Esophagus squamous epithelium (tissue), 5 donors: ENCODE results near the gene MIEF2. TPM values are rescaled to one million over a fixed set of nuclear protein-coding genes. Genes with fewer than 3 reads are reported as not detected.
"Not testable (repeated sequence)": the region's sequence is repeated elsewhere in the genome, so short reads cannot be mapped to it uniquely, and the experiment has no call there.

Source experiments
- DNase-seq: peaks from one replicate; lab custom pipeline; 2025; lab: John Stamatoyannopoulos, UW
- H3K27ac ChIP-seq, 4 donors: fragments of 200-600 bp; sonication (generic); one replicate each; pipeline ENCODE4 v1.5.1; 2016 to 2019; ENCODE audit warnings: mild to moderate bottlenecking in 1 of 4
- H3K27me3 ChIP-seq, 4 donors: fragments of 200-600 bp; sonication (generic); 1 replicate in 3 of 4; 2 replicates in 1 of 4; pipeline versions ENCODE4 v1.5.1 to v1.6.0; 2017 to 2021; ENCODE audit warnings: antibody characterized with exemption in 1 of 4
- H3K36me3 ChIP-seq, 3 donors: fragments of 200-600 bp; sonication (generic); one replicate each; pipeline ENCODE4 v1.5.1; 2016 to 2019
- H3K4me1 ChIP-seq, 3 donors: fragments of 200-600 bp; sonication (generic); one replicate each; pipeline ENCODE4 v1.5.1; 2017 to 2019
- H3K4me3 ChIP-seq, 4 donors: fragments of 200-600 bp; sonication (generic); 1 replicate in 3 of 4; 2 replicates in 1 of 4; pipeline ENCODE4 v1.5.1; 2016 to 2019; ENCODE audit warnings: mild to moderate bottlenecking in 2 of 4, moderate library complexity in 1 of 4
- H3K9me3 ChIP-seq, 3 donors: fragments of 200-600 bp; sonication (generic); one replicate each; pipeline ENCODE4 v1.5.1; 2016 to 2019
- CTCF ChIP-seq, 6 experiments: fragments of 450-650 bp in 4 of 6; fragments of 200-600 bp in 2 of 6; sonication (generic) in 2 of 6; IDR thresholded peaks; one replicate each; pipeline ENCODE4 v1.5.1; 2016 to 2019; ENCODE audit warnings: antibody characterized with exemption in 6 of 6, mild to moderate bottlenecking in 4 of 6, moderate library complexity in 4 of 6
- POLR2A ChIP-seq, 4 donors: fragments of 450-650 bp; IDR thresholded peaks; one replicate each; pipeline ENCODE4 v1.6.1; 2017; ENCODE audit warnings: antibody characterized with exemption in 4 of 4, mild to moderate bottlenecking in 4 of 4, moderate library complexity in 3 of 4
- WGBS, 2 donors: methylation state at CpG; one replicate each; pipeline ENCODE4 v1.1.5; 2018; 5-methylcytosine and 5-hydroxymethylcytosine counted together
- intact Hi-C: fragments of 100-400 bp; cut with DNase I; formaldehyde crosslinking; loops from one replicate; pipeline ENCODE4 v1.15.0; 2022
- total RNA-seq, 4 donors: library from RNA; depleted of rRNA; stranded (reverse); fragments of >200 nt; gene quantifications; one replicate each; pipeline ENCODE4 v1.1.0, GENCODE V29; 2016
- donor health status: DM: yes; HTN: yes; CAD: no.

Gene MIEF2
- total RNA-seq, result 10 to 100 TPM in 1 of 4 donors, 1 to 10 TPM in 3; 5.5 to 16.1 (median 8.9) TPM

GRCh38 chr17:18260332-18261145 is at the start of gene MIEF2:
Gene MIEF2 (plus strand): TSS chr17:18260662. CDS start chr17:18262721, 2,059 bp downstream.
- H3K27ac ChIP-seq, result peak within 1 kb of the TSS; percentile 96 to 99 (median 97)
- no peaks in the 10 kb centered on the region for H3K9me3 ChIP-seq
- DNase-seq, result peak; percentile 67
- H3K36me3 ChIP-seq, result peaks cover 13 to 45% (median 27%) of the 10 kb centered on the region in 3 donors
- peak within 1 kb of the TSS; percentile 72 to 84 (median 80) for H3K4me3 ChIP-seq
- intact Hi-C loops, result no loop called here
- no peaks in the 10 kb centered on the region for H3K27me3 ChIP-seq
- H3K4me1 ChIP-seq, result peaks cover 44 to 59% (median 45%) of the 10 kb centered on the region in 3 donors
- 2% methylated on average over 8 of the region's 72 CpGs; no CpG with 5 or more reads in 1 of the 2 donors for WGBS, 2 donors
- TF ChIP-seq POLR2A (IDR thresholded peaks at IDR 0.05) (peak in 3 of 4 donors; percentile 27 to 69 (median 41)), CTCF (IDR thresholded peaks at IDR 0.05) (peak in 1 of 6 experiments; percentile 2)

- DNase-seq, result no peak
- TF ChIP-seq CTCF (IDR thresholded peaks at IDR 0.05) (no peak), POLR2A (IDR thresholded peaks at IDR 0.05) (no peak)
- Histone ChIP-seq H3K4me1 (peaks cover 0 to 5% (median 0%) of the 10 kb centered on the region in 3 donors), H3K9me3 (no peaks in the 10 kb centered on the region), H3K27me3 (no peaks in the 10 kb centered on the region), H3K4me3 (no peak overlapping the region), H3K36me3 (peaks cover 2 to 35% (median 18%) of the 10 kb centered on the region in 3 donors), H3K27ac (no peak overlapping the region)
- intact Hi-C loops, result no loop called here
- 58 to 68% methylated on average over 7 of the region's 7 CpGs for WGBS, 2 donors
Observed at GRCh38 chr17:18213666-18214270, 46.7 kb upstream of the MIEF2 start.

- WGBS, 2 donors, result 66 to 87% methylated on average over 11 of the region's 11 CpGs
- H3K4me3 ChIP-seq, H3K27ac ChIP-seq, H3K27me3 ChIP-seq, H3K9me3 ChIP-seq, DNase-seq, intact Hi-C loops, H3K36me3 ChIP-seq: not testable (repeated sequence)
- peaks cover 0 to 18% (median 5%) of the 10 kb centered on the region in 3 donors for H3K4me1 ChIP-seq
Observed at GRCh38 chr17:18216906-18217305, 43.6 kb upstream of the MIEF2 start.

GRCh38 chr17:18217412-18218015 is 42.9 kb upstream of the MIEF2 start:
- H3K27me3 ChIP-seq, result no peaks in the 10 kb centered on the region
- intact Hi-C loops, result no loop called here
- WGBS, 2 donors, result 5 to 8% methylated on average over 5 to 6 of the region's 6 CpGs
- no peak overlapping the region for H3K27ac ChIP-seq
- no peak overlapping the region for H3K4me3 ChIP-seq
- no peaks in the 10 kb centered on the region for H3K36me3 ChIP-seq
- DNase-seq, result no peak
- peaks cover 0 to 18% (median 5%) of the 10 kb centered on the region in 3 donors for H3K4me1 ChIP-seq
- H3K9me3 ChIP-seq, result no peaks in the 10 kb centered on the region
- peak; percentile 84 to 97 (median 90) for TF ChIP-seq CTCF (IDR thresholded peaks at IDR 0.05)
- no peak for TF ChIP-seq POLR2A (IDR thresholded peaks at IDR 0.05)

- WGBS, 2 donors, result 42 to 46% methylated on average over 4 of the region's 4 CpGs
- TF ChIP-seq POLR2A (IDR thresholded peaks at IDR 0.05), result no peak
- no peak for TF ChIP-seq CTCF (IDR thresholded peaks at IDR 0.05)
- Histone ChIP-seq H3K9me3 (no peaks in the 10 kb centered on the region), H3K27me3 (no peaks in the 10 kb centered on the region), H3K27ac (no peak overlapping the region), H3K36me3 (no peaks in the 10 kb centered on the region), H3K4me1 (peaks cover 0 to 18% (median 5%) of the 10 kb centered on the region in 3 donors), H3K4me3 (no peak overlapping the region)
- intact Hi-C loops, result no loop called here
- no peak for DNase-seq
Observed at GRCh38 chr17:18218756-18219415, 41.6 kb upstream of the MIEF2 start.
